Testis (tissue), 2 donors: Measurements from ENCODE around the gene WNT16.

Source experiments
- POLR2A ChIP-seq: fragments of 450-650 bp; IDR thresholded peaks from one replicate; pipeline ENCODE4 v1.6.1; 2017; ENCODE audit warnings: antibody characterized with exemption, mild to moderate bottlenecking, moderate library complexity
- TF ChIP-seq, protein P1 (sequence below), 3 experiments: fragments of 450-650 bp in 2 of 3; fragments of 200-600 bp in 1 of 3; sonication (generic) in 1 of 3; IDR thresholded peaks; one replicate each; pipeline ENCODE4 v1.5.1; 2016 to 2019; ENCODE audit warnings: antibody characterized with exemption in 3 of 3, mild to moderate bottlenecking in 2 of 3, moderate library complexity in 1 of 3

DNA sequence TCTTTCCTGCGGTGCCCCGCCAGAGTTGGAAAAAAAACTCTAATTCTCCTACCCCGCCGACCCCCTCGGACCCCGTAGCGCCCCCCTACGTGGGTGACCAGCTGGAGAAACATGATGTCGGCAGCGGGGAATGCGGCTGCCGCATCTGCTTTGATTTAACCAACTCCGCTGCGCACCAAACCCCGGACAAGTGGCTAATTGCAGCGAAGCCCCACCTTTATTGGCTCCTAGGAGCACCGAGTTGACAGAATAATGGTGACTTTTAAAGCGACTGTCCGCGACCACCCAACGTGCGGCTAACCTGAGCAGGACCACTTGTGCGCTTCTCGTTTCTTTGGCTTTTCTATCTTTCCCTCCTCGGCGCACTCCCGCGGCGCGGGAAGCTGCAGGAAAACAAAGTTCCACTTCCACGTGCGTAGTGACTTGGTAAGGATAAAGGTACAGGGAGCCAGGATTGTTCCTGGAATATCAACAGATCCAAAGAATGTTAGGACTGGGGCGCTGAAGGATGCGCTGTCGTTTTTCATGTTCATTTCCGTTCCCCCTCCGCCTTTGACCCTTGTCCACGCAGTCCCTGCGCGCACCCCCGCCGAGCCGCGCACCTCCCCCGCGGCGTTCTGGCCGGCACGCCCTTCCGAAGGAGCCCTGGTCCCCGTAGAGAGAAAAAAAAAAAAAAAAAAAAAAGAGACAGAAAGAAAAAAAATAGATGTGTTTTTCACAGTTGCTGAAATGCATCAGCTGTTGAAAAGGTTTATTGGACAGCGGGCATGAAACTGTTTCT, 1.4 kb downstream of the WNT16 start:
- TF ChIP-seq, protein P1, sequence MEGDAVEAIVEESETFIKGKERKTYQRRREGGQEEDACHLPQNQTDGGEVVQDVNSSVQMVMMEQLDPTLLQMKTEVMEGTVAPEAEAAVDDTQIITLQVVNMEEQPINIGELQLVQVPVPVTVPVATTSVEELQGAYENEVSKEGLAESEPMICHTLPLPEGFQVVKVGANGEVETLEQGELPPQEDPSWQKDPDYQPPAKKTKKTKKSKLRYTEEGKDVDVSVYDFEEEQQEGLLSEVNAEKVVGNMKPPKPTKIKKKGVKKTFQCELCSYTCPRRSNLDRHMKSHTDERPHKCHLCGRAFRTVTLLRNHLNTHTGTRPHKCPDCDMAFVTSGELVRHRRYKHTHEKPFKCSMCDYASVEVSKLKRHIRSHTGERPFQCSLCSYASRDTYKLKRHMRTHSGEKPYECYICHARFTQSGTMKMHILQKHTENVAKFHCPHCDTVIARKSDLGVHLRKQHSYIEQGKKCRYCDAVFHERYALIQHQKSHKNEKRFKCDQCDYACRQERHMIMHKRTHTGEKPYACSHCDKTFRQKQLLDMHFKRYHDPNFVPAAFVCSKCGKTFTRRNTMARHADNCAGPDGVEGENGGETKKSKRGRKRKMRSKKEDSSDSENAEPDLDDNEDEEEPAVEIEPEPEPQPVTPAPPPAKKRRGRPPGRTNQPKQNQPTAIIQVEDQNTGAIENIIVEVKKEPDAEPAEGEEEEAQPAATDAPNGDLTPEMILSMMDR (IDR thresholded peaks at IDR 0.05) = no peak
- TF ChIP-seq POLR2A = no peak
